Measurements from ENCODE around the gene MCF2L.

MCF2L gene

GRCh38 chr13:112932971-112933370 is 36.0 kb upstream of the MCF2L start:
- Histone ChIP-seq H3K9me3 (ENCODE audit: severe bottlenecking) (no peaks in the 10 kb centered on the region), H3K27me3 (ENCODE audit: insufficient read depth, low read depth, severe bottlenecking) (no peaks in the 10 kb centered on the region), H3K36me3 (no peaks in the 10 kb centered on the region; the same call in 1 of the 2 replicates), H3K4me3 (ENCODE audit: low read depth, low read length) (no peak overlapping the region), H3K27ac (no peak overlapping the region)
- DNase-seq, result no peak
- TF ChIP-seq CTCF (IDR thresholded peaks at IDR 0.05; ENCODE audit: low read depth, low read length), result no peak

GRCh38 chr13:112933649-112934048 is 35.4 kb upstream of the MCF2L start:
- no peak for DNase-seq
- Histone ChIP-seq H3K27me3 (ENCODE audit: insufficient read depth, low read depth, severe bottlenecking) (no peaks in the 10 kb centered on the region), H3K9me3 (ENCODE audit: severe bottlenecking) (no peaks in the 10 kb centered on the region), H3K4me3 (ENCODE audit: low read depth, low read length) (no peak overlapping the region), H3K27ac (no peak overlapping the region), H3K36me3 (no peaks in the 10 kb centered on the region; the same call in 1 of the 2 replicates)
- no peak for TF ChIP-seq CTCF (IDR thresholded peaks at IDR 0.05; ENCODE audit: low read depth, low read length)

DNA sequence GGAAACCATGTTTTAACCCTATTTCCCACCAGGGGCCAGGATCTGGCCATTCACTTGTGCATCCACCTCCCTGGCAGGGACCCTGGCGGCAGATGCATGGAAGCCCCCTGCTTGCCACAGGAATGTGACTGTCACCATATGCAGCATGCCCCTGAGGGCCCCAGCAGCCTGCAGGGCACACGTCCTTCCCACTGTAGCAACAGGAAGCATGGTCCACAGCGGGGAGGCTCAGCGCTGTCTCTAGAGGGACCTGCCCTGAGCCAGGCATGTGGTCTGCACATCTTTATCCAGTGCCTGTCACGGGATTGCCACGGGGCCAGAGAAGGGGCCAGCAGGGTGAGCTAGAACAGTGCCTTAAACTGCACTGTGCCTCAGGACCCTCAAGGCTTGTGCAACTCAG is 34.9 kb upstream of the MCF2L start:
- H3K36me3 ChIP-seq, result no peaks in the 10 kb centered on the region; the same call in 1 of the 2 replicates
- TF ChIP-seq CTCF (IDR thresholded peaks at IDR 0.05; ENCODE audit: low read depth, low read length), result no peak
- no peak overlapping the region for H3K27ac ChIP-seq
- H3K9me3 ChIP-seq (ENCODE audit: severe bottlenecking), result no peaks in the 10 kb centered on the region
- DNase-seq, result no peak
- H3K27me3 ChIP-seq (ENCODE audit: insufficient read depth, low read depth, severe bottlenecking), result no peaks in the 10 kb centered on the region
- H3K4me3 ChIP-seq (ENCODE audit: low read depth, low read length), result no peak overlapping the region

- no peak for DNase-seq
- H3K27me3 ChIP-seq (ENCODE audit: insufficient read depth, low read depth, severe bottlenecking), result no peaks in the 10 kb centered on the region
- no peak for TF ChIP-seq CTCF (IDR thresholded peaks at IDR 0.05; ENCODE audit: low read depth, low read length)
- no peaks in the 10 kb centered on the region for H3K36me3 ChIP-seq
- H3K4me3 ChIP-seq (ENCODE audit: low read depth, low read length), result no peak overlapping the region
- H3K9me3 ChIP-seq (ENCODE audit: severe bottlenecking), result no peaks in the 10 kb centered on the region
- no peak overlapping the region for H3K27ac ChIP-seq
Measured at GRCh38 chr13:112938680-112939079, 30.3 kb upstream of the MCF2L start.

DNA sequence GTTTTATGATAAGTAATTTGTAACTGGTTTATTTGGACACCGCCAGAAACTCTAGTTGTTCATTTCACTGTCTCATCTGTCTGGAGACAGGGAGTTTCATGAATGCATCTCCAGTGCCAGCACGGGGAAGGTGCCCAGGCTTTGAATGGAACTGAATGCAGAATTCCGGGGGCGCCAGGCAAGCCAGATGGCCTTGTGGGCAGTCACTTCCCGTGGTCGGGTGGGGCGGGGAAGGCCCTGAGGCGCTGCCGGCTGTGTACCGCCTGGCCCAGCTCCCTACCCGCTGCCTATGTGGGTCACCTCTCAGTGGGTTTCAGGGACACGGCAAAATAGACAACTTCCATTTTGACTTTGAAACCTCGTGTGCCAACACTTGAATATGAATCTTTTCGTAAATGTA is 28.8 kb upstream of the MCF2L start:
- no peak for TF ChIP-seq CTCF (IDR thresholded peaks at IDR 0.05; ENCODE audit: low read depth, low read length)
- Histone ChIP-seq H3K36me3 (no peaks in the 10 kb centered on the region), H3K27ac (no peak overlapping the region), H3K27me3 (ENCODE audit: insufficient read depth, low read depth, severe bottlenecking) (no peaks in the 10 kb centered on the region), H3K4me3 (ENCODE audit: low read depth, low read length) (no peak overlapping the region), H3K9me3 (ENCODE audit: severe bottlenecking) (no peaks in the 10 kb centered on the region)
- DNase-seq, result no peak

DNA sequence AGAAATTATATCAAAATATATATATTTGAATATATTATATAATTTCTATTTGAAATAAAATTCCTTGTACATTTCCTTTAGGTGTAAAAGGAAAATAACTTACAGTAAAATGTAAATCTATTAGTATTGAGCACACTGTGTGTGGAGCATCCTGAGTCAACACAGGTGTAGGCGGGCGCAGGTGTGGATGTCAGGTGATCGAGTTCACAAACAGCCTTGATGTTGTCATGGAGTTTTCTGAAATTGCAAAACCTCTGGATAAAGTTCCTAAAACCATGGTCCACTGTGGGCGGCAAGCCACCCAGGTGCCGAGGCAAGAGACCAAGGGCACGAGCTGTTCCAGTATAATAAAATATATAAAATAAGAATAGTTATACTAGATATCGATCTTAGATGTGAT is 27.7 kb upstream of the MCF2L start:
- TF ChIP-seq CTCF (IDR thresholded peaks at IDR 0.05; ENCODE audit: low read depth, low read length), result no peak
- H3K27me3 ChIP-seq (ENCODE audit: insufficient read depth, low read depth, severe bottlenecking), result no peaks in the 10 kb centered on the region
- no peak overlapping the region for H3K27ac ChIP-seq
- no peaks in the 10 kb centered on the region for H3K9me3 ChIP-seq (ENCODE audit: severe bottlenecking)
- no peak overlapping the region for H3K4me3 ChIP-seq (ENCODE audit: low read depth, low read length)
- H3K36me3 ChIP-seq, result no peaks in the 10 kb centered on the region
- DNase-seq, result no peak
